Esophagus squamous epithelium (tissue), 4 donors: ENCODE results near the gene PCNX4.

Experiments used
- CTCF ChIP-seq, 6 experiments: fragments of 450-650 bp in 4 of 6; fragments of 200-600 bp in 2 of 6; sonication (generic) in 2 of 6; IDR thresholded peaks; one replicate each; pipeline ENCODE4 v1.5.1; 2016 to 2019; ENCODE audit warnings: antibody characterized with exemption in 6 of 6, mild to moderate bottlenecking in 4 of 6, moderate library complexity in 4 of 6
- POLR2A ChIP-seq, 4 donors: fragments of 450-650 bp; IDR thresholded peaks; one replicate each; pipeline ENCODE4 v1.6.1; 2017; ENCODE audit warnings: antibody characterized with exemption in 4 of 4, mild to moderate bottlenecking in 4 of 4, moderate library complexity in 3 of 4

DNA sequence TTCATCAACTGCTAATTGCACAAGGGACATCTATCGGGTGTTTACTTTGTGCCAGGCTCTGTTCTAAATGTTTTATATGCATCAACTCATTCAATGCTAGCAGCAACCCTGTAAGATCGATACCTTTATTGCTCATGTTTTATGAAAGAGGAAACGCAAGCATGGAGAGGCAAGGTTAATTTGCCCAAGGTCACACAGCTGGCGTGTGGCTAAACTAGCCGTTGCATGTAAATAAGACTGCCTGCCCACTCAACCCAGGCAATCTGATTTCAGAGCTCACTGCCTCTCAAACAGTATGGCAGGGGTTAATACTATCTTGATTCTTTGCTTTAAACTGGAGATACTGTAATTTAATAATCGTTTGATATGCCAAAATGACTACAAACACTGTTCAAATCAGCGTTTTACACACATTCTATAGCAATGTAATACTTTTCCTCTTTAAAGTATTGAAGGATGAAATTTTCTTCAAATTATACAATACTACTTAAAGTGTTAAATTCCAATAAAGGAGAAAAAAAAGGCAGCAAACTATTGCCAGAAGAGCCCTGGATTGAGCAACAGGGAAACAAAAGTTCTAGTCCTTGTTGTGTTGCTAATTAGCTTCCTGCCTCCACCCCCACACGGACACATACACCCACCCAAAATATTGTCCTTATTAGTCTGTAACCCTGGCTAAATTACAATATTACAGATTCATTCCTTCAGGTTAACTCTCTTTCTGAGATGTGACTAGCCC is 112.5 kb downstream of the PCNX4 start:
- TF ChIP-seq CTCF (IDR thresholded peaks at IDR 0.05) = no peak
- no peak for TF ChIP-seq POLR2A (IDR thresholded peaks at IDR 0.05)
